ENCODE measurements around the gene COL6A1.

COL6A1 gene

GRCh38 chr21:45991606-45992300 is 10.2 kb downstream of the COL6A1 start:
- DNase-seq (ENCODE audit: extremely low read depth, low read depth) = no peak
- no peak overlapping the region for H3K4me3 ChIP-seq (replicated peaks; ENCODE audit: low read depth, low read length)
- TF ChIP-seq, protein P1, sequence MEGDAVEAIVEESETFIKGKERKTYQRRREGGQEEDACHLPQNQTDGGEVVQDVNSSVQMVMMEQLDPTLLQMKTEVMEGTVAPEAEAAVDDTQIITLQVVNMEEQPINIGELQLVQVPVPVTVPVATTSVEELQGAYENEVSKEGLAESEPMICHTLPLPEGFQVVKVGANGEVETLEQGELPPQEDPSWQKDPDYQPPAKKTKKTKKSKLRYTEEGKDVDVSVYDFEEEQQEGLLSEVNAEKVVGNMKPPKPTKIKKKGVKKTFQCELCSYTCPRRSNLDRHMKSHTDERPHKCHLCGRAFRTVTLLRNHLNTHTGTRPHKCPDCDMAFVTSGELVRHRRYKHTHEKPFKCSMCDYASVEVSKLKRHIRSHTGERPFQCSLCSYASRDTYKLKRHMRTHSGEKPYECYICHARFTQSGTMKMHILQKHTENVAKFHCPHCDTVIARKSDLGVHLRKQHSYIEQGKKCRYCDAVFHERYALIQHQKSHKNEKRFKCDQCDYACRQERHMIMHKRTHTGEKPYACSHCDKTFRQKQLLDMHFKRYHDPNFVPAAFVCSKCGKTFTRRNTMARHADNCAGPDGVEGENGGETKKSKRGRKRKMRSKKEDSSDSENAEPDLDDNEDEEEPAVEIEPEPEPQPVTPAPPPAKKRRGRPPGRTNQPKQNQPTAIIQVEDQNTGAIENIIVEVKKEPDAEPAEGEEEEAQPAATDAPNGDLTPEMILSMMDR (IDR thresholded peaks at IDR 0.05; ENCODE audit: low read depth, low read length, missing control alignments) = no peak

DNA sequence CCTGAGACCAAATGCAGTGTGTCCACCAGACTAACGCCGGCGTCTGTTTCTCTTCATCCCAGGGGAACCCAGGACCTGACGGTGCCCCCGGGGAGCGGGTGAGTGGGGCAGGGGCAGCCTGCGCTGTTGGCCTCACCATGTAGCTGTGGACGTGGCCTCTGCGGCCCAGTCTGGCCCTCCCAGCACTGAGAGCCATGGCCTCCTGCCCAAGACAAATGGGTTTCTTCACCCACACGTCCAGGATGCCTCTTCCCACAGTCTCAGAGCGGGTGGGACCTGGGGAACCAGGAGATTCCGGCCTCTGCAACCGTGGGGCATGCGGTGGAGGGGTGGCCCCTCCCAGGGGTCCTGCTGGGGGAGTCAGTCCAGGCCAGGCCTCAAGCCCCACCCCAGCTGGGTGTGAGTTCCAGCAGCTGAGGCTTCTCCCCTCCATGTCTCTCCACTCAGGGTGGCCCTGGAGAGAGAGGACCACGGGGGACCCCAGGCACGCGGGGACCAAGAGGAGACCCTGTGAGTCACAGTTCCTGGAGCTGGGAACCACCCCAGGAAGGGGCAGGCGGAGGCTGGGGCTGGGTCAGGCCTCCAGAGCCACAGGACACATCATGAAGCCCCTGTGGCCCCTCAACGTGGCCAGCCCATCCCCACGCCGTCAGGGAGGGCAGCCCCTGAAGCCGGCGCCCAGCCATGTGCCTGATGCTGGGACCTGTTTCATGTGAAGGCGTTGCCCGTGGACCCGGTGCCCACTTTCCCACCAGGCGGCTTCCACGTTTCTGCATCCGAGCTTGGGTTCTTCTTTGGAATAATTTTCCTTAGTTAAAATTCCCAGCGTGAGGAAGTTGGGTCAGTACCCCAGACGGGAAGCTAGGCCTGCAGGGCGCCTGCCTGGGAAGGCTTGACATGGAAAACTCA is 11.0 kb downstream of the COL6A1 start:
- TF ChIP-seq, protein P1 (IDR thresholded peaks at IDR 0.05; ENCODE audit: low read depth, low read length, missing control alignments) = no peak
- no peak for DNase-seq (ENCODE audit: extremely low read depth, low read depth)
- no peak overlapping the region for H3K4me3 ChIP-seq (replicated peaks; ENCODE audit: low read depth, low read length)

DNA sequence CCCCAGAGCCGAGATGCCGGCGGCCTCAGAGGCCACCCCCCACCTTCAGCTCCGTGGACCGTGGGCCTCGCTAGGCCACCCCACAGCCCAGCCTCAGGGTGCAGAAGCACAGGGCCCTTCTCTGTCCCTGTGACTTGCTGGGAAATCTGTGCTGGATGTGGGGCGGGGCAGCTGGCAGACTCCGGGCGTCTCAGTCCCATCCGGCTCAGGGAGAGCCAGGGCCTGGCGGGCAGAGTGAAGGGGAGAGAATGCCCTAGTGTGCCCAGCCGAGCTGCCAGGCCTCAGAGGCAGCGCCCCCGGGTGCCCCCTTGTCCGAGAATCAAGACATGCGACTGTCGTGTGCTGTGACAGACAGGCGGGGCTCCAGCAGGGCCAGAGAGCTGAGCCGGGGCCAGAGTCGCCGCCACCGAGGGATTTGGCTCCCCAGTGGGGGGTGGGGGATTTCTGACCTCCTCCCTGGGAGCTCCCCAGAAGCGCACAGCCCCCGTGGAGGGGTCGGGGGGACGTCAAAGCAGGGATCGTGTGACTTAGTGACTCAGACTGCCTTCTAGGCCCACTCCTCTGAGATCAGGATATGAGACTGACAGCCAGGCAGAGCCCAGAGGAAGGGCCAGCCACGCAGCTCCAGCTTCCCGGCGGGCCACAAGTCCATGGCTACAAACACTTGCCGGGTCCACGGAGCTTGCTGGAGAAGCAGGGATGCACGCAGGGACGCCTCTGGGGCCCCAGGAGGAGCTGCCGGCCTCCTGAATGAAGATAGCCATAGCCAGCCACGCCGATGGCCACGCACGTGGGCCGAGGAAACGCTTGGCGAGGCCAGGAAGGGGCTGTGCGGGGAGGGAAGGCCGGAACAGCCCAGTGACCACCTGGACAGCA is 11.9 kb downstream of the COL6A1 start:
- TF ChIP-seq, protein P1 (IDR thresholded peaks at IDR 0.05; ENCODE audit: low read depth, low read length, missing control alignments) = no peak
- no peak for DNase-seq (ENCODE audit: extremely low read depth, low read depth)
- no peak overlapping the region for H3K4me3 ChIP-seq (replicated peaks; ENCODE audit: low read depth, low read length)

DNA sequence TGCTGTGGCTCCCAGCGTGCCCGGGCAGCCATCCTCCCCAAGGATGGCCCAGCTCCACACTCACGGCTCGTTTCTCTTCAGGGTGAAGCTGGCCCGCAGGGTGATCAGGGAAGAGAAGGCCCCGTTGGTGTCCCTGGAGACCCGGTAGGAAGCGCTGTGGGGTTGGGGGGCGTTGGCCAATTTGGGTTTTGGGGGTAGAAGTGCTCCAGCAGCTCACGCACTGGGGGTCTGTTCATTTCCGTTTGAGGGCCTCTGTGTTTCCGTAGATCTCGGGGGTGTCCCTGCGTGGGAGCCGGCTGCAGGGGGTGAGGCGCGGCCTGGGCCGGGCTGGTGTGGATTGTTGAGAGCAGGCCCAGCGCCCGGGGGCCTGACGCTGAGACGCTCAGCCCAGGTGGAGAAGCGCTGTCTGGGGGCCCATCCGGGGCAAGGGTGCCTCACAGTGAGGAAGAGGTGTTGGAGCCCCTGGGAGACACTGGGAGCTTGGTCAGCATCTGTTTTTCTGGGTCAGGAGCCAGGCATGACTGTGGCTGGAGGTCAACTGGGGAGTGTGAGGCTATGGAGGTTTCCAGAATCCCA is 12.6 kb downstream of the COL6A1 start:
- DNase-seq (ENCODE audit: extremely low read depth, low read depth) = no peak
- TF ChIP-seq, protein P1 (IDR thresholded peaks at IDR 0.05; ENCODE audit: low read depth, low read length, missing control alignments) = no peak
- no peak overlapping the region for H3K4me3 ChIP-seq (replicated peaks; ENCODE audit: low read depth, low read length)

GRCh38 chr21:45994759-45995685 is 13.5 kb downstream of the COL6A1 start:
- TF ChIP-seq, protein P1 (IDR thresholded peaks at IDR 0.05; ENCODE audit: low read depth, low read length, missing control alignments) = no peak
- H3K4me3 ChIP-seq (replicated peaks; ENCODE audit: low read depth, low read length) = no peak overlapping the region
- no peak for DNase-seq (ENCODE audit: extremely low read depth, low read depth)

Measured in HFF-Myc (cell line).